Loucy (cell line): ENCODE results near the gene PLA2G4C.

Experiments used
- EZH2phosphoT487 ChIP-seq: fragments of 200-600 bp; IDR thresholded peaks from 2 replicates; pipeline ENCODE4 v1.6.1; 2018; ENCODE audit warnings: antibody characterized with exemption, mild to moderate bottlenecking, moderate library complexity, borderline replicate concordance
- TF ChIP-seq, protein P1 (sequence below): fragments of 200-600 bp; sonication (generic); conservative IDR thresholded peaks from 2 replicates; pipeline ENCODE4 v1.5.1; 2014; ENCODE audit warnings: mild to moderate bottlenecking, antibody characterized with exemption, low read length

GRCh38 chr19:48090281-48090802, 20.3 kb downstream of the PLA2G4C start:
- TF ChIP-seq, protein P1, sequence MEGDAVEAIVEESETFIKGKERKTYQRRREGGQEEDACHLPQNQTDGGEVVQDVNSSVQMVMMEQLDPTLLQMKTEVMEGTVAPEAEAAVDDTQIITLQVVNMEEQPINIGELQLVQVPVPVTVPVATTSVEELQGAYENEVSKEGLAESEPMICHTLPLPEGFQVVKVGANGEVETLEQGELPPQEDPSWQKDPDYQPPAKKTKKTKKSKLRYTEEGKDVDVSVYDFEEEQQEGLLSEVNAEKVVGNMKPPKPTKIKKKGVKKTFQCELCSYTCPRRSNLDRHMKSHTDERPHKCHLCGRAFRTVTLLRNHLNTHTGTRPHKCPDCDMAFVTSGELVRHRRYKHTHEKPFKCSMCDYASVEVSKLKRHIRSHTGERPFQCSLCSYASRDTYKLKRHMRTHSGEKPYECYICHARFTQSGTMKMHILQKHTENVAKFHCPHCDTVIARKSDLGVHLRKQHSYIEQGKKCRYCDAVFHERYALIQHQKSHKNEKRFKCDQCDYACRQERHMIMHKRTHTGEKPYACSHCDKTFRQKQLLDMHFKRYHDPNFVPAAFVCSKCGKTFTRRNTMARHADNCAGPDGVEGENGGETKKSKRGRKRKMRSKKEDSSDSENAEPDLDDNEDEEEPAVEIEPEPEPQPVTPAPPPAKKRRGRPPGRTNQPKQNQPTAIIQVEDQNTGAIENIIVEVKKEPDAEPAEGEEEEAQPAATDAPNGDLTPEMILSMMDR, result no peak
- no peak for TF ChIP-seq EZH2phosphoT487
